CD14-positive monocyte (primary cell): ENCODE data around the gene KIAA0513. TPM values are rescaled to one million over a fixed set of nuclear protein-coding genes. Genes with fewer than 3 reads are reported as not detected.

Experiments
- DNase-seq, 3 donors: peaks; one replicate each; pipeline ENCODE4 v3.0.0-alpha.2; 2011 to 2022
- H2AFZ ChIP-seq: 2 replicates; pipeline ENCODE4 v1.6.0; 2012; ENCODE audit warnings: mild to moderate bottlenecking, low read depth, low read length, inconsistent platforms; ENCODE audit not compliant: insufficient read depth, poor library complexity, severe bottlenecking
- H3K27ac ChIP-seq, 2 donors: 1 replicate in 1 of 2; 2 replicates in 1 of 2; pipeline ENCODE4 v1.5.1; 2012 to 2013; ENCODE audit warnings: low read length in 2 of 2, control low read depth in 1 of 2, inconsistent platforms in 1 of 2, low read depth in 1 of 2, mild to moderate bottlenecking in 1 of 2
- H3K27me3 ChIP-seq, 2 donors: one replicate each; pipeline versions ENCODE4 v1.6.0 to v1.6.1; 2011 to 2013; ENCODE audit warnings: low read length in 2 of 2; ENCODE audit not compliant: control insufficient read depth in 2 of 2, insufficient read depth in 2 of 2
- H3K36me3 ChIP-seq, 2 donors: replicated peaks in 1 of 2; 1 replicate in 1 of 2; 2 replicates in 1 of 2; pipeline versions ENCODE4 v1.5.1 to v1.6.1; 2012 to 2013; ENCODE audit warnings: low read length in 2 of 2, control low read depth in 1 of 2, inconsistent platforms in 1 of 2, mild to moderate bottlenecking in 1 of 2; ENCODE audit not compliant: insufficient read depth in 2 of 2, control insufficient read depth in 1 of 2
- H3K4me1 ChIP-seq, 2 donors: 1 replicate in 1 of 2; 2 replicates in 1 of 2; pipeline versions ENCODE4 v1.5.1 to v1.6.1; 2012 to 2013; ENCODE audit warnings: low read length in 2 of 2, control low read depth in 1 of 2, inconsistent platforms in 1 of 2, mild to moderate bottlenecking in 1 of 2, moderate library complexity in 1 of 2; ENCODE audit not compliant: insufficient read depth in 2 of 2, control insufficient read depth in 1 of 2
- H3K4me2 ChIP-seq: replicated peaks from 2 replicates; pipeline ENCODE3; 2012; ENCODE audit warnings: low read length, moderate library complexity, mild to moderate bottlenecking; ENCODE audit not compliant: poor library complexity, severe bottlenecking; ENCODE audit errors: extremely low read depth
- H3K4me3 ChIP-seq, 3 experiments: fragments of 200-600 bp in 1 of 3; sonication (generic) in 1 of 3; replicated peaks in 1 of 3; 1 replicate in 2 of 3; 2 replicates in 1 of 3; pipeline ENCODE4 v1.5.1; 2011 to 2013; ENCODE audit warnings: low read length in 3 of 3, mild to moderate bottlenecking in 3 of 3, control low read depth in 2 of 3, low read depth in 2 of 3, inconsistent platforms in 1 of 3, moderate library complexity in 1 of 3
- H3K79me2 ChIP-seq: 2 replicates; pipeline ENCODE4 v1.6.0; 2012; ENCODE audit warnings: mild to moderate bottlenecking, control low read depth, inconsistent platforms, low read length, moderate library complexity; ENCODE audit not compliant: insufficient read depth
- H3K9ac ChIP-seq: 2 replicates; pipeline ENCODE4 v1.6.0; 2017; ENCODE audit warnings: low read length, mild to moderate bottlenecking; ENCODE audit not compliant: insufficient read depth, poor library complexity, severe bottlenecking
- H3K9me3 ChIP-seq, 2 donors: replicated peaks in 1 of 2; 1 replicate in 1 of 2; 2 replicates in 1 of 2; pipeline versions ENCODE4 v1.5.1 to v1.6.1; 2012 to 2013; ENCODE audit warnings: low read length in 2 of 2, control low read depth in 1 of 2; ENCODE audit not compliant: control insufficient read depth in 1 of 2, insufficient read depth in 1 of 2
- H4K20me1 ChIP-seq: 2 replicates; pipeline ENCODE4 v1.6.0; 2012; ENCODE audit warnings: mild to moderate bottlenecking, low read length, control low read depth, moderate library complexity; ENCODE audit not compliant: insufficient read depth
- H3K27ac Mint-ChIP-seq, 7 donors: one replicate each; pipeline ENCODE4 v1.8.0; 2020; ENCODE audit warnings: mild to moderate bottlenecking in 7 of 7, mixed read lengths in 7 of 7, moderate library complexity in 6 of 7, inconsistent platforms in 2 of 7
- H3K27me3 Mint-ChIP-seq, 3 donors: one replicate each; pipeline ENCODE4 v1.8.0; 2021 to 2022; ENCODE audit warnings: low read depth in 3 of 3, mild to moderate bottlenecking in 3 of 3, mixed read lengths in 3 of 3, moderate library complexity in 3 of 3, inconsistent platforms in 1 of 3
- H3K36me3 Mint-ChIP-seq, 2 donors: one replicate each; pipeline ENCODE4 v1.8.0; 2020; ENCODE audit warnings: mixed read lengths in 2 of 2, inconsistent platforms in 1 of 2, mild to moderate bottlenecking in 1 of 2
- H3K4me1 Mint-ChIP-seq: one replicate; pipeline ENCODE4 v1.8.0; 2020; ENCODE audit warnings: mild to moderate bottlenecking, mixed read lengths
- H3K4me3 Mint-ChIP-seq, 2 donors: one replicate each; pipeline ENCODE4 v1.8.0; 2020; ENCODE audit warnings: mild to moderate bottlenecking in 2 of 2, mixed read lengths in 2 of 2, moderate library complexity in 1 of 2
- H3K9me3 Mint-ChIP-seq, 7 donors: one replicate each; pipeline ENCODE4 v1.8.0; 2020 to 2022; ENCODE audit warnings: mixed read lengths in 7 of 7, mild to moderate bottlenecking in 6 of 7, moderate library complexity in 6 of 7, inconsistent platforms in 2 of 7
- WGBS: methylation state at CpG from one replicate; pipeline ENCODE4 v1.1.5; 2013; ENCODE audit warnings: missing lambda C conversion rate; ENCODE audit not compliant: insufficient coverage; 5-methylcytosine and 5-hydroxymethylcytosine counted together
- intact Hi-C, 2 donors: fragments of 100-400 bp; cut with micrococcal nuclease; formaldehyde crosslinking; loops; one replicate each; pipeline versions ENCODE4 v1.15.0 to v1.15.1; 2023
- polyA plus RNA-seq, 3 donors: library from polyadenylated mRNA; depleted of rRNA in 1 of 3; unstranded in 2 of 3; stranded (reverse) in 1 of 3; fragments of 300-500 nt in 2 of 3; fragments of >200 nt in 1 of 3; fragmentation: Illumina TruSeq in 2 of 3; gene quantifications; 1 replicate in 2 of 3; 2 replicates in 1 of 3; pipeline ENCODE4 v1.2.3, GENCODE V29; 2012 to 2021
- TF ChIP-seq, protein P1 (sequence below): fragments of 200-600 bp; IDR thresholded peaks from one replicate; pipeline ENCODE4 v1.8.0; 2022; ENCODE audit warnings: antibody characterized with exemption, mild to moderate bottlenecking

KIAA0513 gene
- polyA plus RNA-seq, 3 donors, result 21.4 to 77.5 (median 32.7) TPM

DNA sequence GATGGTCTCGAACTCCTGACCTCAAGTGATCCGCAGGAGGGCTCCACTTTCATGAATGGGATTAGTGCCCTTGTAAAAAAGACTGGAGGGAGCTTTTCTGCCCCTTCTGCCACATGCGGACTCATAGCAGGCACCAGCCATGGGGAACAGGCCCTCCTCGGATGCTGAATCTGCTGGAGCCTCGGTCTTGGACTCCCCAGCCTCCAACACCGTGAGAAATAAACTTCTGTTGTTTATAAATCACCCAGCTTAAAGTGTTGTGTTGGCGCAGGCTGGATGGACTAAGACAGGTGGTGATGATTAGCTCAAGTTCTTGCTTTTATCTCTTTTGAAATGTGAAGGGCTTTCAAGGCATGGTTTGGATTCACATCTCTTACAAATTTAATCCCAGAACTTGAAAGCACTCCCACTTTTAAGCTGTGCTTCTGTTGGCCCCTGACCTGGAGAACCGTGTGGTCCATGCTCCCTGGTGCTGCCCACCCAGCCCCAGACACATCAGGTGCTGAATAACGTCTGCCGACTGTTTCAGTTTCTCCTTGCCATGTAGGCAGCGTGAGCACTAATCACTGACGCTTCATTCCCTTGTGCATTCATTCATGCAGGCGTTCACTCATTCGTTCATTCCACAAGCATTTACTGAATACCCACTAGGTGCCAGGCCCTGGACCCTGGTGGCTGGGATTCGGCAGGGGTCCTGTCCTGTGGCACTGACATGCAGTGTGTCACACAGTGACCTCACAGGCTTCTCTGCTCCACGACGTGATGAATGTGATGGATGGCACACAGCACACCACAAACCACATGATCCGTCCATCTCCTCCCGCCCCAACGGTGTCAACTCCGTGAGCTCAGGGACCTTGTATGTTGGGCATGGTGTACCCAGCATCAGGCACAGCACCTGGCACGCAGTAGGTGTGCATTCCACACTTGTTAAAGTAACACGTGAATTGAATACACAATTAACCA, 75.8 kb downstream of the KIAA0513 start:
- H3K27ac Mint-ChIP-seq, result peak overlapping the region in 4 of 7 donors; percentile 32 to 89 (median 68)
- DNase-seq, result peak in 2 of 3 donors; percentile 28 to 41

GRCh38 chr16:85104147-85104546, 76.6 kb downstream of the KIAA0513 start:
- no peak overlapping the region for H3K4me2 ChIP-seq
- H3K9me3 ChIP-seq, result no peaks in the 10 kb centered on the region
- no peaks in the 10 kb centered on the region for H3K27me3 ChIP-seq
- no peak for DNase-seq
- TF ChIP-seq, protein P1, sequence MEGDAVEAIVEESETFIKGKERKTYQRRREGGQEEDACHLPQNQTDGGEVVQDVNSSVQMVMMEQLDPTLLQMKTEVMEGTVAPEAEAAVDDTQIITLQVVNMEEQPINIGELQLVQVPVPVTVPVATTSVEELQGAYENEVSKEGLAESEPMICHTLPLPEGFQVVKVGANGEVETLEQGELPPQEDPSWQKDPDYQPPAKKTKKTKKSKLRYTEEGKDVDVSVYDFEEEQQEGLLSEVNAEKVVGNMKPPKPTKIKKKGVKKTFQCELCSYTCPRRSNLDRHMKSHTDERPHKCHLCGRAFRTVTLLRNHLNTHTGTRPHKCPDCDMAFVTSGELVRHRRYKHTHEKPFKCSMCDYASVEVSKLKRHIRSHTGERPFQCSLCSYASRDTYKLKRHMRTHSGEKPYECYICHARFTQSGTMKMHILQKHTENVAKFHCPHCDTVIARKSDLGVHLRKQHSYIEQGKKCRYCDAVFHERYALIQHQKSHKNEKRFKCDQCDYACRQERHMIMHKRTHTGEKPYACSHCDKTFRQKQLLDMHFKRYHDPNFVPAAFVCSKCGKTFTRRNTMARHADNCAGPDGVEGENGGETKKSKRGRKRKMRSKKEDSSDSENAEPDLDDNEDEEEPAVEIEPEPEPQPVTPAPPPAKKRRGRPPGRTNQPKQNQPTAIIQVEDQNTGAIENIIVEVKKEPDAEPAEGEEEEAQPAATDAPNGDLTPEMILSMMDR, result no peak
- H3K27ac ChIP-seq, result no peak overlapping the region
- H3K4me3 Mint-ChIP-seq, result no peak overlapping the region
- no peaks in the 10 kb centered on the region for H4K20me1 ChIP-seq
- H3K4me3 ChIP-seq, result no peak overlapping the region
- 93% methylated on average over 7 of the region's 12 CpGs for WGBS
- peaks cover 47 to 48% of the 10 kb centered on the region in 2 donors for H3K4me1 ChIP-seq
- no peak overlapping the region for H3K27ac Mint-ChIP-seq
- H3K36me3 Mint-ChIP-seq, result no peaks in the 10 kb centered on the region
- intact Hi-C loops, result no loop called here
- peaks cover 51% of the 10 kb centered on the region for H3K4me1 Mint-ChIP-seq
- H3K27me3 Mint-ChIP-seq, result peaks cover 0 to 4% (median 0%) of the 10 kb centered on the region in 3 donors
- no peaks in the 10 kb centered on the region for H3K36me3 ChIP-seq
- no peaks in the 10 kb centered on the region for H3K9me3 Mint-ChIP-seq
- H3K9ac ChIP-seq, result no peak overlapping the region
- H3K79me2 ChIP-seq, result no peaks in the 10 kb centered on the region
- H2AFZ ChIP-seq, result no peak overlapping the region

More for the DNA sequence above, 75.8 kb downstream of the KIAA0513 start:
- Histone ChIP-seq H3K4me2 (no peak overlapping the region), H3K9ac (no peak overlapping the region), H3K4me1 (peaks cover 48 to 50% of the 10 kb centered on the region in 2 donors), H3K27me3 (no peaks in the 10 kb centered on the region), H4K20me1 (no peaks in the 10 kb centered on the region), H3K79me2 (no peaks in the 10 kb centered on the region), H3K9me3 (no peaks in the 10 kb centered on the region), H3K4me3 (no peak overlapping the region), H2AFZ (no peak overlapping the region), H3K27ac (no peak overlapping the region), H3K36me3 (no peaks in the 10 kb centered on the region)
- WGBS, result 88% methylated on average over 10 of the region's 23 CpGs
- no peaks in the 10 kb centered on the region for H3K9me3 Mint-ChIP-seq
- no peaks in the 10 kb centered on the region for H3K36me3 Mint-ChIP-seq
- TF ChIP-seq, protein P1, result no peak
- H3K4me3 Mint-ChIP-seq, result peak overlapping the region in 1 of 2 donors; percentile 46
- peaks cover 0 to 4% (median 2%) of the 10 kb centered on the region in 3 donors for H3K27me3 Mint-ChIP-seq
- H3K4me1 Mint-ChIP-seq, result peaks cover 55% of the 10 kb centered on the region
- intact Hi-C loops, result no loop called here
